Stomach smooth muscle (tissue), 2 donors: Measurements from ENCODE around the gene TNFRSF12A.

Source experiments
- H3K27ac ChIP-seq: one replicate; pipeline ENCODE4 v1.7.0; 2013; ENCODE audit warnings: mild to moderate bottlenecking, low read length, inconsistent platforms
- H3K27me3 ChIP-seq, 2 donors: one replicate each; pipeline ENCODE4 v1.7.0; 2013; ENCODE audit warnings: low read length in 2 of 2; ENCODE audit not compliant: insufficient read depth in 2 of 2, control insufficient read depth in 1 of 2
- H3K36me3 ChIP-seq, 2 donors: one replicate each; pipeline ENCODE4 v1.7.0; 2013; ENCODE audit warnings: low read length in 2 of 2; ENCODE audit not compliant: control insufficient read depth in 2 of 2, insufficient read depth in 2 of 2
- H3K4me1 ChIP-seq: one replicate; pipeline ENCODE4 v1.7.0; 2013; ENCODE audit warnings: low read length; ENCODE audit not compliant: control insufficient read depth, insufficient read depth
- H3K4me3 ChIP-seq, 2 donors: one replicate each; pipeline ENCODE4 v1.7.0; 2013; ENCODE audit warnings: low read length in 2 of 2
- H3K9ac ChIP-seq, 2 donors: one replicate each; pipeline ENCODE4 v1.7.0; 2013; ENCODE audit warnings: low read length in 2 of 2, mild to moderate bottlenecking in 1 of 2
- H3K9me3 ChIP-seq, 2 donors: one replicate each; pipeline ENCODE4 v1.7.0; 2013; ENCODE audit warnings: low read length in 2 of 2; ENCODE audit not compliant: control insufficient read depth in 2 of 2
- donor health status: healthy.
- donor health status: Pancreatic carcinoma.

Gene TNFRSF12A

GRCh38 chr16:3027983-3028715 is 8.0 kb downstream of the TNFRSF12A start:
- Histone ChIP-seq H3K9me3 (no peaks in the 10 kb centered on the region), H3K27me3 (peaks cover 33 to 35% of the 10 kb centered on the region in 2 donors), H3K27ac (no peak overlapping the region), H3K36me3 (peaks cover 9 to 11% of the 10 kb centered on the region in 2 donors), H3K4me1 (peaks cover 20% of the 10 kb centered on the region), H3K9ac (no peak overlapping the region), H3K4me3 (peak overlapping the region in 1 of 2 donors; percentile 8)

- Histone ChIP-seq H3K27ac (no peak overlapping the region), H3K4me1 (peaks cover 13% of the 10 kb centered on the region), H3K27me3 (peaks cover 38 to 40% of the 10 kb centered on the region in 2 donors), H3K36me3 (peaks cover 9 to 11% of the 10 kb centered on the region in 2 donors), H3K4me3 (peak overlapping the region in 1 of 2 donors; percentile 8), H3K9me3 (no peaks in the 10 kb centered on the region), H3K9ac (no peak overlapping the region)
Observed at GRCh38 chr16:3028716-3029319, 8.7 kb downstream of the TNFRSF12A start.

- Histone ChIP-seq H3K9me3 (no peaks in the 10 kb centered on the region), H3K27me3 (peaks cover 40 to 46% of the 10 kb centered on the region in 2 donors), H3K4me3 (peak overlapping the region in 1 of 2 donors; percentile 44), H3K36me3 (peaks cover 9 to 11% of the 10 kb centered on the region in 2 donors), H3K9ac (no peak overlapping the region), H3K27ac (no peak overlapping the region), H3K4me1 (peaks cover 13% of the 10 kb centered on the region)
Observed at GRCh38 chr16:3029491-3030221, 9.5 kb downstream of the TNFRSF12A start.

DNA sequence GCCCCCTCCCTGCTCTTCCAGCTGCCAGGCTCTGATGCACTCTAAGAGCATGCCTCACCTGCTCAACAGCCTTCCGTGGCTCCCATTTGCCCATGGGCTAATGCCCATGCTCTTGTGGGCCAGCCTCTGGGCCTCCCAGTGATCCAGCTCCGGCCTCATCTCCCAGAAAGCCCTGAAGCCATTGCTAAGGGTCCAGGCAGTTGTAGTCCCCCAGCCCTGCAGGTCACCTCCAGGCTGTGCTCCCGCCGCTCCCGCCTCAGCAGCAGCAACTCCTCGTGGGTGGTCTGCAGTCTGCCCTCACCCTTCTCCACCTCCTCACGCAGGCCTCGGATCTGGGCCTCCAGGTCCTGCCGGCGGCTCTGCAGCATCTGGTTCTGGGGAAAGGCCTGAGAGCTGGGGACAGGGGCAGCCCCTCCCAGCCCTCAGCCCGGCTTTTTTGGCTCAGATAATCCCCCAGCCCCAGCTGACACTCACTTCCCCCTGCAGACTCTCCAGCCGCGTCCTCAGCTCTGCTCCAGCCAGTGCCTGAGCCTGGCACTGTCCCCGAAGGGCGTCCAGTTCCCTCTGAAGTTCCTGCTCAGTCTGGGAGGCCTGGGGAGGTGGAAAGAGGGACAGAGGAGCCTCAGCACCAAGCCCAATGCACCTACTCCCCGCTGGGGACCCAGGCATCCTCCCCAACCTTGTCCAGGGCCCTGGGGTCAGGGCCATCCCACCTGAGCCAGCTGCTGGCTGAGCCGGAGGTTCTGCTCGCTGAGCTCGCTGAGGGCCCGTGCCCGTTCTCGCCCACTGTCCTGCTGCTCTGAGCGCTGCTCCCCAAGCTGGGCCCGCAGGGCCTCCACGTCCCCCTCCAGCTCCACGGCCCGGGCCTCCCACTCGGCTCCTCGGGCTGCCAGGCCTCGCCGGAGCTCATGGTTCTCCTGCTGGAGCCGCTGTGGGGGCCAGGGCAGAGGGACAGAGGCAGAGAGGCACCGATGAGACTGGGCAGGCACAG is 10.3 kb downstream of the TNFRSF12A start:
- H3K27ac ChIP-seq = no peak overlapping the region
- peaks cover 9 to 11% of the 10 kb centered on the region in 2 donors for H3K36me3 ChIP-seq
- no peak overlapping the region for H3K9ac ChIP-seq
- H3K4me3 ChIP-seq = no peak overlapping the region
- H3K9me3 ChIP-seq = no peaks in the 10 kb centered on the region
- H3K27me3 ChIP-seq = peaks cover 45 to 53% of the 10 kb centered on the region in 2 donors
- peaks cover 13% of the 10 kb centered on the region for H3K4me1 ChIP-seq

DNA sequence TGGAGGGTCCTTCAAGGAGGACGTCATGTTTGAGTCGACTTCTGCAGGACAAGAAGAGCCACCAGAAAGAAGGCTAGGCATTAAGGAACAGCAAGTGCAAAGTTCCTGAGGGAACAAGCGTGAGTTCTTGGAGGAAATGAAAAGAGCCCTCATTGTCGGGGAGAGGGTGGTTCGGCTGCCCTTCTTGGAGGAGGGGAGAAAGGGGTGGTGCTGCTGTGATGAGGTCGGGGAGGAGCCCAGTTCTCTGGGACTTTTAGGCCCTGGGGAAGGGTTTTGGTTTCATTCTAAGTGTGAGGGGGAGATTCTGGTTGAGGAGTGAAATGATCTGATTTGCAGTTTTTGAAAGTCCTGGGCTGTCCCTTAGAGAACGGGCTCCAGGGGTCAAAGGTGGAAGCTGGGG is 12.5 kb downstream of the TNFRSF12A start:
- Histone ChIP-seq H3K36me3 (no peaks in the 10 kb centered on the region), H3K9me3 (no peaks in the 10 kb centered on the region), H3K9ac (no peak overlapping the region), H3K4me3 (no peak overlapping the region), H3K27ac (no peak overlapping the region), H3K27me3 (peaks cover 64 to 69% of the 10 kb centered on the region in 2 donors), H3K4me1 (peaks cover 13% of the 10 kb centered on the region)

DNA sequence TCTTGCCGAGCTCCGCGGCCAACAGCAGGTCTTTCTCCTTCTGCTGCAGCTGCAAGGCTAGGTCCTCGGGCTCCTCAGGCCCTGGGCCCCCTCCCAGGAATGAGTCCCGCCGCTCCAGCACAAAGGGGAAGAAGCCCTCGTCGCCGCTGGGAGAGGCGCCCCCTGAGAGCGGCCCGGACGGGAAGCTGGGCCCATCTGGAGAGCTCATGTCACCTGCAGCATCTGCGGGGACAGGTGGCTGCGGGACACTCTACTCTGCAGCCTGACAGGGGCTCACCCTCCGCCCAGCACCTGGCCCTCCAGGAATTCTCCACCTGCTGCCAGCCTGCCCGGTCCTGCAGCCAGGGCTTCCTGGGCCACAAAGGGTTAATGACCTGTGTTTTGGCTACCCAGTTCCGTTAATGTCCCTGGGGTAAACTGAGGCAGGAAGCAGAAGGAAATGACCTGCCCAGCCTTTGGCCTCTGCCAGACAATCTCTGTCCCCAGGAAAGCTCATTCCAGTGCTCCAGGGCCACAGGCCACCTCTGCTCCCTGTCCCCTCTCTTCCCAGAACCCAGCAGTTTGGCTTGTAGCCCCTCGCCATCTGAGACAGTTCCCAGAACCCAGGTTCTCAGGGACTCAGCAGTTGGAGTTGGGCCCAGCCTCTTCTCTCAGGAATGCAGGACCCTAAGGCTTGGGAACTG is 15.3 kb downstream of the TNFRSF12A start:
- H3K9ac ChIP-seq = no peak overlapping the region

GRCh38 chr16:3035972-3036725 is 16.0 kb downstream of the TNFRSF12A start:
- peaks cover 53 to 64% of the 10 kb centered on the region in 2 donors for H3K27me3 ChIP-seq
- H3K9me3 ChIP-seq = no peaks in the 10 kb centered on the region
- H3K27ac ChIP-seq = no peak overlapping the region
- no peaks in the 10 kb centered on the region for H3K4me1 ChIP-seq
- H3K9ac ChIP-seq = no peak overlapping the region
- H3K36me3 ChIP-seq = no peaks in the 10 kb centered on the region
- H3K4me3 ChIP-seq = no peak overlapping the region

More for the DNA sequence above, 15.3 kb downstream of the TNFRSF12A start:
- Histone ChIP-seq H3K9me3 (no peaks in the 10 kb centered on the region), H3K27me3 (peaks cover 60 to 71% of the 10 kb centered on the region in 2 donors), H3K36me3 (no peaks in the 10 kb centered on the region), H3K4me1 (no peaks in the 10 kb centered on the region), H3K27ac (no peak overlapping the region), H3K4me3 (no peak overlapping the region)

DNA sequence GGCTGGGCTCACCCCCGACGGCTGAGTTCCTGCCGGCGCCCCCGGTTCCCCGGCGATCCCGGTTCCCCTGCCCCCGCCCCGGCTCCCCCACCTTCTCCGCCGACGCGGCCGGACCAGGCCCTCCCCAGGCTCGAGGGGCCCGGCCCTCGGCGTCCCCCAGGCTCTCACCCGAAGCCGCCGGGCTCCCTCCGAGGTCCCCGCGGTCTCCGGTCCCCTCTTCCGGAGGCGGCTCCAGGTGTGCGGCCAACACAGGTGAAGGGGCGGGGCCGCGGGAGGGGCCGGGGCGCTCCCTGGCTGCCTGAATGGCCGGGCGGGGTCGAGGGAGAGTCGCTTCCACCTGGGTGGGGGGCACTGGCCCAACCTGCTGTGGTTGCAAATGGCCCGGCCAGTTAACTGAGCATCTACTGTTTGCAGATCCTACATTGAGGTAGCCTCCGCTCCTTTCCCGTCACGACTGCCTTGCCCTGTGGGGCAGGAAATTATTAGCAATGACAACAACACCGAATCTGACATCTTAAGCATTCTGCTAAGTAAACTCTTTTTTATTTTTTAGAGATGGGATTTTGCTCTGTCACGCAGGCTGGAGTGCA is 16.7 kb downstream of the TNFRSF12A start, which contains the start of gene BICDL2:
Gene BICDL2 (minus strand): TSS at position 219 of the 590 bp plus-strand sequence. CDS start 1,448 bp downstream, outside the sequence.
- no peak within 1 kb of the TSS for H3K4me3 ChIP-seq
- H3K36me3 ChIP-seq = no peaks in the 10 kb centered on the region
- no peak within 1 kb of the TSS for H3K9ac ChIP-seq
- no peak within 1 kb of the TSS for H3K27ac ChIP-seq
- no peaks in the 10 kb centered on the region for H3K9me3 ChIP-seq
- no peaks in the 10 kb centered on the region for H3K4me1 ChIP-seq
- peaks cover 48 to 60% of the 10 kb centered on the region in 2 donors for H3K27me3 ChIP-seq

GRCh38 chr16:3038256-3038655 is 18.1 kb downstream of the TNFRSF12A start:
- Histone ChIP-seq H3K27me3 (peaks cover 44 to 57% of the 10 kb centered on the region in 2 donors), H3K9me3 (no peaks in the 10 kb centered on the region), H3K9ac (no peak overlapping the region), H3K4me3 (no peak overlapping the region), H3K4me1 (no peaks in the 10 kb centered on the region), H3K36me3 (no peaks in the 10 kb centered on the region), H3K27ac (no peak overlapping the region)
